ENCODE data around the gene ATP5F1B. TPM values are rescaled to one million over a fixed set of nuclear protein-coding genes. Genes with fewer than 3 reads are reported as not detected.

Gene ATP5F1B
- total and polyA plus RNA-seq, 9 of the 15 experiments (the other 6 are each of a cell fraction or from before 2014, with no cell fraction given) = 908 to 3,125 (median 1,482) TPM

GRCh38 chr12:56630180-56630632 lies 15.6 kb downstream of the ATP5F1B start, which contains the start of gene BAZ2A (continued):
- no peak for TF ChIP-seq CHD7 (IDR thresholded peaks at IDR 0.05; ENCODE audit: low read depth, low read length)
- peak; percentile 52; the same call in 1 of the 2 replicates for TF ChIP-seq SOX6 (IDR thresholded peaks at IDR 0.05)
- TF ChIP-seq PRDM10 (IDR thresholded peaks at IDR 0.05; ENCODE audit: partially characterized antibody) = peak; percentile 64
- 0 out of 2 replicates have a peak, but pooled peaks have one; percentile 43 for TF ChIP-seq ZNF609 (CRISPR knock-in tag; IDR thresholded peaks at IDR 0.05; ENCODE audit: borderline replicate concordance)
- TF ChIP-seq JUND (IDR thresholded peaks at IDR 0.05; ENCODE audit: borderline replicate concordance, low read depth, low read length) = peak; percentile 65
- peak; percentile 25; the same call in 1 of the 3 replicates for TF ChIP-seq JUND (tag; IDR thresholded peaks at IDR 0.05; ENCODE audit: borderline replicate concordance, low read depth, low read length)
- TF ChIP-seq CBFB (CRISPR knock-in tag; IDR thresholded peaks at IDR 0.05) = peak; percentile 60; the same call in 1 of the 2 replicates
